ENCODE results near the gene SOHLH1. TPM values are rescaled to one million over a fixed set of nuclear protein-coding genes. Genes with fewer than 3 reads are reported as not detected.

SOHLH1 gene
- total RNA-seq, 2 experiments from 2014 or later, result not detected

DNA sequence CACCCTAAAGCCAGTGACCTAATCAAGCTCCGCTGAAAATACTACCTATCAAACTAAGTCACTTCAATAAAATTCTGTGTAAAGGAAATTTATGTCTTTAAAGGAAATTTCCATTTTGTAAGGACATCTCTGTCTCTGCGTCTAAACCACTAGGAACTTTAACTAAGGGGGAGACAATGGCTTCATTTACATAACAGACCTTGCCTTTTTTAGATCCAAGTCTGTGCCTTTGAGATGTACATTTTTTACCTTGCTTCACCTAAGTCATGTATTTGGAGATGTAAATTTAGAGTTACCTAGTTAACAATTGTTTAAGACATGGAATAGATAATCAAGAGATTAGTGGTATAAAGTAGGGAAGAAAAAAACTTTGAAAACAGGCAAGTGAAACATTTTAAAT, 49.8 kb downstream of the SOHLH1 start:
- H3K4me1 ChIP-seq (ENCODE audit: insufficient read depth, low read length, poor library complexity, severe bottlenecking), result no peaks in the 10 kb centered on the region
- no peak overlapping the region for H3K4me3 ChIP-seq (ENCODE audit: low read depth, low read length, poor library complexity, severe bottlenecking)
- no peaks in the 10 kb centered on the region for H3K36me3 ChIP-seq (ENCODE audit: insufficient read depth, low read length)
- H3K79me2 ChIP-seq (ENCODE audit: insufficient read depth, low read depth, low read length), result no peaks in the 10 kb centered on the region
- peaks cover 44% of the 10 kb centered on the region for H3K9me3 ChIP-seq (ENCODE audit: low read length)
- H4K20me1 ChIP-seq (ENCODE audit: insufficient read depth, low read length), result no peaks in the 10 kb centered on the region
- H3K9me2 ChIP-seq (ENCODE audit: insufficient read depth, low read length), result no peaks in the 10 kb centered on the region
- H3K4me2 ChIP-seq (ENCODE audit: low read length), result no peak overlapping the region
- POLR2A ChIA-PET, result no interaction called here
- TF ChIP-seq, protein P1, sequence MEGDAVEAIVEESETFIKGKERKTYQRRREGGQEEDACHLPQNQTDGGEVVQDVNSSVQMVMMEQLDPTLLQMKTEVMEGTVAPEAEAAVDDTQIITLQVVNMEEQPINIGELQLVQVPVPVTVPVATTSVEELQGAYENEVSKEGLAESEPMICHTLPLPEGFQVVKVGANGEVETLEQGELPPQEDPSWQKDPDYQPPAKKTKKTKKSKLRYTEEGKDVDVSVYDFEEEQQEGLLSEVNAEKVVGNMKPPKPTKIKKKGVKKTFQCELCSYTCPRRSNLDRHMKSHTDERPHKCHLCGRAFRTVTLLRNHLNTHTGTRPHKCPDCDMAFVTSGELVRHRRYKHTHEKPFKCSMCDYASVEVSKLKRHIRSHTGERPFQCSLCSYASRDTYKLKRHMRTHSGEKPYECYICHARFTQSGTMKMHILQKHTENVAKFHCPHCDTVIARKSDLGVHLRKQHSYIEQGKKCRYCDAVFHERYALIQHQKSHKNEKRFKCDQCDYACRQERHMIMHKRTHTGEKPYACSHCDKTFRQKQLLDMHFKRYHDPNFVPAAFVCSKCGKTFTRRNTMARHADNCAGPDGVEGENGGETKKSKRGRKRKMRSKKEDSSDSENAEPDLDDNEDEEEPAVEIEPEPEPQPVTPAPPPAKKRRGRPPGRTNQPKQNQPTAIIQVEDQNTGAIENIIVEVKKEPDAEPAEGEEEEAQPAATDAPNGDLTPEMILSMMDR (conservative IDR thresholded peaks at IDR 0.05; ENCODE audit: low read length), result no peak
- TF ChIP-seq EZH2phosphoT487 (IDR thresholded peaks at IDR 0.05; ENCODE audit: borderline replicate concordance, low read depth, low read length), result no peak
- no peak overlapping the region for H3K27ac ChIP-seq (ENCODE audit: low read depth, low read length, poor library complexity, severe bottlenecking)
- no TSS peak for BruUV-seq (replicated peaks)
- no peak overlapping the region for H2AFZ ChIP-seq (ENCODE audit: low read length)
- intact Hi-C loops (cut with micrococcal nuclease; ENCODE audit: unreplicated experiment), result no loop called here
- CTCF ChIA-PET (ENCODE audit: unreplicated experiment), result no interaction called here
- DNase-seq (ENCODE audit: low spot score), result no peak

DNA sequence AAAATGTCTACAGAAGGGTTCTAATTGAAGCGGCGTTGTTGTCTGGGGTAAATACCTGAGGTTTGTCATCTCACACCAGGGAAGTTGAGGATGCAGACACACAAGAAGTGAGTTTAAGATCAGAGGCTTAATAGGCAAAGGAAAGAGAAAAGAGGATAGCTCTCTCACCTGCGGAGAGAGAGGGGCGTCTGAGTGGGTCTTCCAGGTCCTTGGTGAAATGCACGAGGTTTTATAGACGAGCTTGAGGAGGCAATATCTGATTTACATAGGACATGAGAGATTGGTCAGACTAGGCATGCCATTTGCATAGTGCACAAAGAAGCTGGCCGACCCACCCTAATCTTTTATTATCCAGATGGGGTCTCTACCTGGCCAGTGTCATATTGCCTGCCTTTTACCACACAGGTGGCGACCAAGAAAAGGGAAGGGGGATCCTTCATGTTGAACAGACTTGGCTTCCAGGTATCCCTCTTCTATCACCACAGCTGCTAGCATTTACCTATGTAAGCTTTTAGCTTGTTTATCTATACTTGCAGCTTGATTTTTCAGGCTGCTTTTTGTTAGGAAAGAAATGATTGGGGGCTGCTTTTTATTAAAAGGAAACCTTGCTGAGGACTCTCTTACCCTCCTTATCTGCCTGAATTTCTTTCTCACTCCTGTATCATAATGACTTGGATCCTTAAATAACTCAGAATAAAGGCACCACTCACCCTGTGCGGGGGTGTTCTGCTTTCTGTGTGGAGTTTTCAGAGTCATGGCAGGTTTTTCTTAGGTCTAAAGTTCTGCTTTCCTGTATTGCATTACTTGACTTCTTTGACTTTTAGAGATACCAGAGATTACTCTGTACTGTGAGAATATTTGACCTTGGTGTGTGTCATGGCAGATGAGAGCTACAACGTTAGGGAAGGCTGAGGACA, 50.5 kb downstream of the SOHLH1 start:
- ChIA-PET CTCF (ENCODE audit: unreplicated experiment) (no interaction called here), POLR2A (interaction anchor here (0.6 to 0.7 kb wide), 2 partner anchors 37 to 333 kb away, joined by 3 read pairs; no protein-coding TSS in a partner anchor)
- intact Hi-C loops (cut with micrococcal nuclease; ENCODE audit: unreplicated experiment), result no loop called here
- Histone ChIP-seq H3K4me2 (ENCODE audit: low read length) (no peak overlapping the region), H4K20me1 (ENCODE audit: insufficient read depth, low read length) (no peaks in the 10 kb centered on the region), H3K9me3 (ENCODE audit: low read length) (peaks cover 44% of the 10 kb centered on the region), H3K4me1 (ENCODE audit: insufficient read depth, low read length, poor library complexity, severe bottlenecking) (no peaks in the 10 kb centered on the region), H3K9me2 (ENCODE audit: insufficient read depth, low read length) (no peaks in the 10 kb centered on the region), H2AFZ (ENCODE audit: low read length) (no peak overlapping the region), H3K27ac (ENCODE audit: low read depth, low read length, poor library complexity, severe bottlenecking) (no peak overlapping the region), H3K4me3 (ENCODE audit: low read depth, low read length, poor library complexity, severe bottlenecking) (no peak overlapping the region), H3K36me3 (ENCODE audit: insufficient read depth, low read length) (no peaks in the 10 kb centered on the region), H3K79me2 (ENCODE audit: insufficient read depth, low read depth, low read length) (no peaks in the 10 kb centered on the region)
- DNase-seq (ENCODE audit: low spot score), result no peak
- BruUV-seq (replicated peaks), result no TSS peak
- TF ChIP-seq EZH2phosphoT487 (IDR thresholded peaks at IDR 0.05; ENCODE audit: borderline replicate concordance, low read depth, low read length), result no peak
- TF ChIP-seq, protein P1 (conservative IDR thresholded peaks at IDR 0.05; ENCODE audit: low read length), result no peak

DNA sequence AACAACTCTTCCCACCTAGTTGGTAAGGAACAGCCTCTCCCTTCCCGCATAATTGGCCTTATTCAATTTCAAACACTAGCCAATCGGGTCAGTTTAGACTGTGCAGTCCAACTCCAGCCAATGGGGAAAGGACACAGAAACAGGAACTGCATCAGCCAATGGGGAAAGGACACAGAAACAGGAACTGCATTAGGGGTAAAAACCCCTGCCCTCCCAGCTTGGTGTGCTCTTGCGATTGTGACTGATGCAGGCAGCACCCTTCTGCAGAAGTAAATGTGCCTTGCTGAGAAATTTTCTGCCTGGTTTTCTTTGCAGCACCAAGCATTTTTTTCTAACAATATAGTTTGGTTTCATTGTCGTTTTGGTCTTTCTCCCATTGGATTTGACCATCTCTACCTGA, 51.4 kb downstream of the SOHLH1 start:
- Histone ChIP-seq H3K79me2 (ENCODE audit: insufficient read depth, low read depth, low read length) (no peaks in the 10 kb centered on the region), H3K4me1 (ENCODE audit: insufficient read depth, low read length, poor library complexity, severe bottlenecking) (no peaks in the 10 kb centered on the region), H3K27ac (ENCODE audit: low read depth, low read length, poor library complexity, severe bottlenecking) (no peak overlapping the region), H3K36me3 (ENCODE audit: insufficient read depth, low read length) (no peaks in the 10 kb centered on the region), H3K9me3 (ENCODE audit: low read length) (peaks cover 44% of the 10 kb centered on the region), H2AFZ (ENCODE audit: low read length) (no peak overlapping the region), H4K20me1 (ENCODE audit: insufficient read depth, low read length) (no peaks in the 10 kb centered on the region), H3K9me2 (ENCODE audit: insufficient read depth, low read length) (no peaks in the 10 kb centered on the region), H3K4me3 (ENCODE audit: low read depth, low read length, poor library complexity, severe bottlenecking) (no peak overlapping the region), H3K4me2 (ENCODE audit: low read length) (no peak overlapping the region)
- no peak for TF ChIP-seq EZH2phosphoT487 (IDR thresholded peaks at IDR 0.05; ENCODE audit: borderline replicate concordance, low read depth, low read length)
- TF ChIP-seq, protein P1 (conservative IDR thresholded peaks at IDR 0.05; ENCODE audit: low read length), result no peak
- intact Hi-C loops (cut with micrococcal nuclease; ENCODE audit: unreplicated experiment), result no loop called here
- no TSS peak for BruUV-seq (replicated peaks)
- CTCF ChIA-PET (ENCODE audit: unreplicated experiment), result no interaction called here
- peak; percentile 16 for DNase-seq (ENCODE audit: low spot score)
- POLR2A ChIA-PET, result interaction anchor here (0.7 kb wide), 1 partner anchor 38 kb away, joined by 3 read pairs; no protein-coding TSS in a partner anchor
